Smooth muscle cell (in vitro differentiated cells): Measurements from ENCODE around the gene HECTD1. TPM values are rescaled to one million over a fixed set of nuclear protein-coding genes. Genes with fewer than 3 reads are reported as not detected.
"Not testable (repeated sequence)": the region's sequence is repeated elsewhere in the genome, so short reads cannot be mapped to it uniquely, and the experiment has no call there.

ENCODE experiments used
- DNase-seq: peaks from one replicate; lab custom pipeline; 2025; ENCODE audit not compliant: unreplicated experiment; lab: John Stamatoyannopoulos, UW
- H2AFZ ChIP-seq: fragments of 200-600 bp; sonication (generic); 2 replicates; pipeline ENCODE4 v1.6.0; 2016; ENCODE audit warnings: antibody characterized with exemption, low read depth, mild to moderate bottlenecking
- H3F3A ChIP-seq: fragments of 200-600 bp; sonication (generic); 2 replicates; pipeline ENCODE4 v1.6.0; 2017; ENCODE audit warnings: antibody characterized with exemption, low read depth
- H3K27ac ChIP-seq: fragments of 200-600 bp; sonication (generic); 2 replicates; pipeline ENCODE4 v1.5.1; 2016; ENCODE audit warnings: low read depth, mild to moderate bottlenecking
- H3K27me3 ChIP-seq: fragments of 200-600 bp; sonication (generic); 2 replicates; pipeline ENCODE4 v1.6.1; 2016; ENCODE audit warnings: low read depth, mild to moderate bottlenecking
- H3K36me3 ChIP-seq: fragments of 200-600 bp; sonication (generic); 2 replicates; pipeline ENCODE4 v1.5.1; 2016; ENCODE audit warnings: low read depth
- H3K4me1 ChIP-seq: fragments of 200-600 bp; sonication (generic); 2 replicates; pipeline ENCODE4 v1.5.1; 2016; ENCODE audit warnings: low read depth
- H3K4me2 ChIP-seq: fragments of 200-600 bp; sonication (generic); 2 replicates; pipeline ENCODE4 v1.6.0; 2016; ENCODE audit warnings: mild to moderate bottlenecking
- H3K4me3 ChIP-seq: fragments of 200-600 bp; sonication (generic); 2 replicates; pipeline ENCODE4 v1.5.1; 2016; ENCODE audit warnings: mild to moderate bottlenecking
- H3K79me2 ChIP-seq: fragments of 200-600 bp; sonication (generic); 2 replicates; pipeline ENCODE4 v1.6.0; 2016; ENCODE audit warnings: low read depth, mild to moderate bottlenecking
- H3K9ac ChIP-seq: fragments of 200-600 bp; sonication (generic); 2 replicates; pipeline ENCODE4 v1.6.0; 2016; ENCODE audit warnings: low read depth
- H3K9me3 ChIP-seq: fragments of 200-600 bp; sonication (generic); replicated peaks from 2 replicates; pipeline ENCODE4 v1.5.1; 2016; ENCODE audit warnings: low read depth
- H4K20me1 ChIP-seq: fragments of 200-600 bp; sonication (generic); 2 replicates; pipeline ENCODE4 v1.6.0; 2016; ENCODE audit warnings: low read depth
- WGBS: methylation state at CpG from one replicate; pipeline ENCODE4 v1.1.7; 2016; ENCODE audit warnings: low lambda C conversion rate; 5-methylcytosine and 5-hydroxymethylcytosine counted together
- polyA plus RNA-seq: library from polyadenylated mRNA; unstranded; fragments of >200 nt; fragmentation: Nextera tagmentation; extraction: Ambion mirVana; gene quantifications from 2 replicates; pipeline ENCODE4 v1.2.1, GENCODE V29; 2016
- total RNA-seq: library from RNA; depleted of rRNA; stranded (reverse); fragments of >200 nt; gene quantifications from 2 replicates; pipeline ENCODE4 v1.2.3, GENCODE V29; 2014
- TF ChIP-seq, protein P1 (sequence below): fragments of 200-600 bp; sonication (generic); IDR thresholded peaks from 2 replicates; pipeline ENCODE4 v1.5.1; 2017; ENCODE audit warnings: borderline replicate concordance, mild to moderate bottlenecking, antibody characterized with exemption; ENCODE audit not compliant: insufficient read depth, poor library complexity, severe bottlenecking

HECTD1 gene
- total and polyA plus RNA-seq, 2 experiments from 2014 or later, result 39.3 to 116 TPM

DNA sequence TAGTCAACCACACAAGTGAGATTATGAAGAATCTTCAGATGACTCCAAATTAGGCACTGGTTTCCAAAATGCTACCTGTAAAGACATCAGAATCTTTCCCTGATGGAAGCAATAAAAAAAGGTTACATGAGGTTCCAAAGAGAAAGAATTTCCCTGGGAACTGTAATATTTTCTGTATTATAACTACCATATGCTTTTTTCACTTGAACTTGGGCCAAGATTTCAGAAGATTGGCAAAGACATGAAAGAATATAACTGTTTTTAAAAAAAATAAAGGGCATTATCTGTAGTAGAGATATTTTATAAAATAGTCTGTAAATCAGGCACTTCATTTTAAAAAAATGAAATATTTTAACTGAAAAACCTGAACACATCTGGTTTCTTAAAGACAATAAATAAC, 12.9 kb downstream of the HECTD1 start:
- Histone ChIP-seq H3K4me2 (peak overlapping the region; percentile 20), H3F3A (peaks cover 7% of the 10 kb centered on the region), H3K4me1 (peaks cover 5% of the 10 kb centered on the region), H3K27ac (peak overlapping the region; percentile 74), H3K79me2 (peaks cover 95% of the 10 kb centered on the region), H3K9ac (no peak overlapping the region), H3K9me3 (no peaks in the 10 kb centered on the region), H3K27me3 (no peaks in the 10 kb centered on the region), H4K20me1 (peaks cover 97% of the 10 kb centered on the region), H3K4me3 (no peak overlapping the region), H3K36me3 (no peaks in the 10 kb centered on the region), H2AFZ (no peak overlapping the region)
- no peak for DNase-seq
- TF ChIP-seq, protein P1, sequence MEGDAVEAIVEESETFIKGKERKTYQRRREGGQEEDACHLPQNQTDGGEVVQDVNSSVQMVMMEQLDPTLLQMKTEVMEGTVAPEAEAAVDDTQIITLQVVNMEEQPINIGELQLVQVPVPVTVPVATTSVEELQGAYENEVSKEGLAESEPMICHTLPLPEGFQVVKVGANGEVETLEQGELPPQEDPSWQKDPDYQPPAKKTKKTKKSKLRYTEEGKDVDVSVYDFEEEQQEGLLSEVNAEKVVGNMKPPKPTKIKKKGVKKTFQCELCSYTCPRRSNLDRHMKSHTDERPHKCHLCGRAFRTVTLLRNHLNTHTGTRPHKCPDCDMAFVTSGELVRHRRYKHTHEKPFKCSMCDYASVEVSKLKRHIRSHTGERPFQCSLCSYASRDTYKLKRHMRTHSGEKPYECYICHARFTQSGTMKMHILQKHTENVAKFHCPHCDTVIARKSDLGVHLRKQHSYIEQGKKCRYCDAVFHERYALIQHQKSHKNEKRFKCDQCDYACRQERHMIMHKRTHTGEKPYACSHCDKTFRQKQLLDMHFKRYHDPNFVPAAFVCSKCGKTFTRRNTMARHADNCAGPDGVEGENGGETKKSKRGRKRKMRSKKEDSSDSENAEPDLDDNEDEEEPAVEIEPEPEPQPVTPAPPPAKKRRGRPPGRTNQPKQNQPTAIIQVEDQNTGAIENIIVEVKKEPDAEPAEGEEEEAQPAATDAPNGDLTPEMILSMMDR, result no peak

- H3K4me3 ChIP-seq, result no peak overlapping the region
- 80% methylated on average over 3 of the region's 3 CpGs for WGBS
- TF ChIP-seq, protein P1, result no peak
- H3K9ac ChIP-seq, result no peak overlapping the region
- H3K27me3 ChIP-seq, result no peaks in the 10 kb centered on the region
- H2AFZ ChIP-seq, result no peak overlapping the region
- H3K4me1 ChIP-seq, result peaks cover 5% of the 10 kb centered on the region
- no peaks in the 10 kb centered on the region for H3K9me3 ChIP-seq
- peaks cover 98% of the 10 kb centered on the region for H4K20me1 ChIP-seq
- H3K4me2 ChIP-seq, result no peak overlapping the region
- H3K36me3 ChIP-seq, result no peaks in the 10 kb centered on the region
- H3F3A ChIP-seq, result peaks cover 7% of the 10 kb centered on the region
- no peak for DNase-seq
- peak overlapping the region; percentile 74 for H3K27ac ChIP-seq
- H3K79me2 ChIP-seq, result peaks cover 95% of the 10 kb centered on the region
Observed at GRCh38 chr14:31194095-31194494, 13.5 kb downstream of the HECTD1 start.

GRCh38 chr14:31192544-31192943, 15.0 kb downstream of the HECTD1 start:
- Histone ChIP-seq H4K20me1 (peaks cover 98% of the 10 kb centered on the region), H3K79me2 (peaks cover 95% of the 10 kb centered on the region)
- H3K9ac ChIP-seq, H3K4me1 ChIP-seq, H3K4me2 ChIP-seq, H3K36me3 ChIP-seq, H3K27ac ChIP-seq, H3F3A ChIP-seq, DNase-seq, H2AFZ ChIP-seq, H3K4me3 ChIP-seq, H3K9me3 ChIP-seq, H3K27me3 ChIP-seq: not testable (repeated sequence)
- 96% methylated on average over 8 of the region's 8 CpGs for WGBS

DNA sequence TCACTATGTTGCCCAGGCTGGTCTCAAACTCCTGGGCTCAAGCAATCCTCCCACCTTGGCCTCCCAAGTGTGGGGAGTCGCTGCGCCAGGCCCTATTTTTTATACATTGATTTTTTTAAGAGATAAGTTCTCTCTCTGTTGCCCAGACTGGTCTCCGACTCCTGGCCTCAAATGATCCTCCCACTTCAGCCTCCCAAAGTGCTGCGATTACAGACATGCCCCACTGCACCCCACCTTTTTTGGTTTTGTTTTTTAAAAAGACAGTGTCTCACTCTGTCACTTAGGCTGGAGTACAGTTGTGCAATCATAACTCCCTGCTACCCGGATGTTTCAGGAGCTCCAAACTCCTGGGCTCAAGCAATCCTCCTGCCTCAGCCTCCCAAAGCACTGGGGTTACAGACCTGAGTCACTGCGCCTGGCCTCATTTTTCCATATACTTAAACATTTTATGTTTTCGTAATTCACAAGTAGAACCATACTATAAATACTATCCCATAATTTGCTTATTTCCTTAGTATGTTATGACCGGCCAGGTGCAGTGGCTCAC, 16.8 kb downstream of the HECTD1 start:
- Histone ChIP-seq H3F3A (peaks cover 5% of the 10 kb centered on the region), H3K9ac (no peak overlapping the region), H2AFZ (no peak overlapping the region), H3K9me3 (no peaks in the 10 kb centered on the region), H3K4me3 (no peak overlapping the region), H3K36me3 (no peaks in the 10 kb centered on the region), H3K27ac (no peak overlapping the region), H4K20me1 (peaks cover 97% of the 10 kb centered on the region), H3K4me2 (no peak overlapping the region), H3K4me1 (peaks cover 5% of the 10 kb centered on the region), H3K79me2 (peaks cover 97% of the 10 kb centered on the region), H3K27me3 (no peaks in the 10 kb centered on the region)
- no peak for DNase-seq
- 99% methylated on average over 8 of the region's 8 CpGs for WGBS
- TF ChIP-seq, protein P1, result no peak
